MCF 10A (cell line): ENCODE data around the gene RBFOX2. TPM values are rescaled to one million over a fixed set of nuclear protein-coding genes. Genes with fewer than 3 reads are reported as not detected.

ENCODE experiments used
- BruUV-seq: library from RNA; stranded (reverse); fragments of 400-500 nt; replicated peaks from 2 replicates; lab custom pipeline; 2021; lab: Mats Ljungman, UMichigan
- CTCF ChIA-PET: fragments of 300-600 bp; sonication (Branson Sonifier 250); formaldehyde crosslinking; extraction: SDS; loops from one replicate; lab custom pipeline; 2021; ENCODE audit warnings: antibody characterized with exemption, inconsistent platforms; lab: Yijun Ruan, JAX
- POLR2A ChIA-PET: fragments of 300-600, 350-650 bp; sonication (Branson Sonifier 250); formaldehyde crosslinking; extraction: SDS; loops from one replicate; lab custom pipeline; 2020; ENCODE audit warnings: antibody characterized with exemption, inconsistent platforms; lab: Yijun Ruan, JAX
- DNase-seq: peaks from one replicate; pipeline ENCODE4 v3.0.0-alpha.2; 2018; ENCODE audit not compliant: unreplicated experiment
- H3K27ac Mint-ChIP-seq: one replicate; pipeline ENCODE4 v1.8.0; 2022; ENCODE audit warnings: mild to moderate bottlenecking, low read depth, mixed read lengths; ENCODE audit not compliant: unreplicated experiment
- H3K27me3 Mint-ChIP-seq: one replicate; pipeline ENCODE4 v1.8.0; 2022; ENCODE audit warnings: mixed read lengths; ENCODE audit not compliant: insufficient read depth, unreplicated experiment
- H3K36me3 Mint-ChIP-seq: one replicate; pipeline ENCODE4 v1.8.0; 2022; ENCODE audit warnings: mild to moderate bottlenecking, moderate library complexity, mixed read lengths; ENCODE audit not compliant: insufficient read depth, unreplicated experiment
- H3K4me1 Mint-ChIP-seq: one replicate; pipeline ENCODE4 v1.8.0; 2022; ENCODE audit warnings: mixed read lengths; ENCODE audit not compliant: insufficient read depth, unreplicated experiment
- H3K4me3 Mint-ChIP-seq: one replicate; pipeline ENCODE4 v1.8.0; 2022; ENCODE audit warnings: mild to moderate bottlenecking, moderate library complexity, mixed read lengths; ENCODE audit not compliant: unreplicated experiment
- H3K9me3 Mint-ChIP-seq: one replicate; pipeline ENCODE4 v1.8.0; 2022; ENCODE audit warnings: mixed read lengths; ENCODE audit not compliant: unreplicated experiment
- CTCF ChIP-seq: fragments of 200-600 bp; IDR thresholded peaks from one replicate; pipeline ENCODE4 v1.8.0; 2022; ENCODE audit warnings: antibody characterized with exemption, mild to moderate bottlenecking; ENCODE audit not compliant: unreplicated experiment
- intact Hi-C: fragments of 100-400 bp; cut with micrococcal nuclease; formaldehyde crosslinking; loops from 2 replicates; pipeline ENCODE4 v1.14.1; 2022
- total RNA-seq: library from RNA; stranded (reverse); gene quantifications from 2 replicates; pipeline ENCODE4 v1.2.3, GENCODE V29; 2022

Gene RBFOX2
- total RNA-seq, 1 experiment from 2014 or later, result 89.4 TPM

- peaks cover 9% of the 10 kb centered on the region for H3K4me1 Mint-ChIP-seq
- no peak overlapping the region for H3K4me3 Mint-ChIP-seq
- peaks cover 5% of the 10 kb centered on the region for H3K36me3 Mint-ChIP-seq
- intact Hi-C loops, result no loop called here
- no peaks in the 10 kb centered on the region for H3K27me3 Mint-ChIP-seq
- no peak overlapping the region for H3K27ac Mint-ChIP-seq
- BruUV-seq, result no TSS peak
- DNase-seq, result no peak
- ChIA-PET CTCF (interaction anchor here (0.5 to 1.1 kb wide), 6 partner anchors 16 to 396 kb away, joined by 3 to 5 read pairs (median 3); no protein-coding TSS in a partner anchor), POLR2A (interaction anchor here (1.5 kb wide), 1 partner anchor 28 kb away, joined by 3 read pairs; no protein-coding TSS in a partner anchor)
- no peaks in the 10 kb centered on the region for H3K9me3 Mint-ChIP-seq
- TF ChIP-seq CTCF, result no peak
Observed at GRCh38 chr22:35993048-35993714, 35.4 kb downstream of the RBFOX2 start.

- intact Hi-C loops, result no loop called here
- peaks cover 5% of the 10 kb centered on the region for H3K36me3 Mint-ChIP-seq
- H3K9me3 Mint-ChIP-seq, result no peaks in the 10 kb centered on the region
- H3K4me3 Mint-ChIP-seq, result no peak overlapping the region
- CTCF ChIA-PET, result interaction anchor here (0.7 to 2.3 kb wide), 3 partner anchors 14 to 310 kb away, joined by 4 to 13 read pairs (median 5); no protein-coding TSS in a partner anchor
- no peak overlapping the region for H3K27ac Mint-ChIP-seq
- BruUV-seq, result no TSS peak
- H3K4me1 Mint-ChIP-seq, result peaks cover 9% of the 10 kb centered on the region
- POLR2A ChIA-PET, result interaction anchor here (0.7 kb wide), 1 partner anchor 36 kb away, joined by 3 read pairs; no protein-coding TSS in a partner anchor
- TF ChIP-seq CTCF, result no peak
- DNase-seq, result no peak
- H3K27me3 Mint-ChIP-seq, result no peaks in the 10 kb centered on the region
Observed at GRCh38 chr22:35991168-35991567, 37.5 kb downstream of the RBFOX2 start.

GRCh38 chr22:35988030-35988429, 40.6 kb downstream of the RBFOX2 start:
- CTCF ChIA-PET, result interaction anchor here (1.1 to 1.9 kb wide), 2 partner anchors 78 to 145 kb away, joined by 4 to 11 read pairs; no protein-coding TSS in a partner anchor
- Mint-ChIP-seq H3K27ac (no peak overlapping the region), H3K9me3 (no peaks in the 10 kb centered on the region), H3K36me3 (peaks cover 11% of the 10 kb centered on the region), H3K4me1 (no peaks in the 10 kb centered on the region), H3K27me3 (no peaks in the 10 kb centered on the region), H3K4me3 (no peak overlapping the region)
- POLR2A ChIA-PET, result no interaction called here
- BruUV-seq, result no TSS peak
- intact Hi-C loops, result no loop called here
- TF ChIP-seq CTCF, result no peak
- no peak for DNase-seq

- TF ChIP-seq CTCF, result no peak
- DNase-seq, result no peak
- intact Hi-C loops, result no loop called here
- ChIA-PET POLR2A (no interaction called here), CTCF (interaction anchor here (1.1 to 1.9 kb wide), 2 partner anchors 78 to 145 kb away, joined by 4 to 11 read pairs; no protein-coding TSS in a partner anchor)
- peaks cover 6% of the 10 kb centered on the region for H3K36me3 Mint-ChIP-seq
- no TSS peak for BruUV-seq
- no peaks in the 10 kb centered on the region for H3K4me1 Mint-ChIP-seq
- no peaks in the 10 kb centered on the region for H3K9me3 Mint-ChIP-seq
- no peak overlapping the region for H3K4me3 Mint-ChIP-seq
- no peak overlapping the region for H3K27ac Mint-ChIP-seq
- H3K27me3 Mint-ChIP-seq, result no peaks in the 10 kb centered on the region
Observed at GRCh38 chr22:35987487-35987886, 41.1 kb downstream of the RBFOX2 start.
